SK-N-SH (cell line): ENCODE results near the gene ALKBH2.

Experiments used
- EP300 ChIP-seq, 2 experiments: IDR thresholded peaks; 2 replicates each; pipeline versions ENCODE4 v1.4.0 to v1.6.1; 2012; ENCODE audit warnings: borderline replicate concordance in 1 of 2, low read depth in 1 of 2, low read length in 1 of 2
- FOXM1 ChIP-seq: IDR thresholded peaks from 2 replicates; pipeline ENCODE4 v1.4.0; 2012; ENCODE audit warnings: low read depth, mild to moderate bottlenecking
- GATA2 ChIP-seq: sonication (generic); formaldehyde crosslinking; IDR thresholded peaks from 2 replicates; pipeline ENCODE4 v1.5.0; 2020; ENCODE audit warnings: mild to moderate bottlenecking, missing genetic modification reagents
- MEF2A ChIP-seq: IDR thresholded peaks from 2 replicates; pipeline ENCODE4 v1.4.0; 2012; ENCODE audit warnings: low read depth, borderline replicate concordance
- POLR2AphosphoS5 ChIP-seq: IDR thresholded peaks from 2 replicates; pipeline ENCODE4 v1.6.1; 2012; ENCODE audit warnings: low read depth, low read length
- RAD21 ChIP-seq: IDR thresholded peaks from 2 replicates; pipeline ENCODE4 v1.6.1; 2012; ENCODE audit warnings: mild to moderate bottlenecking, low read length
- RFX5 ChIP-seq: IDR thresholded peaks from 2 replicates; pipeline ENCODE4 v1.6.1; 2012; ENCODE audit warnings: mild to moderate bottlenecking, improper control_type of control experiment, low read length
- RXRA ChIP-seq: IDR thresholded peaks from 2 replicates; pipeline ENCODE4 v1.4.0; 2012; ENCODE audit warnings: low read depth, mild to moderate bottlenecking, borderline replicate concordance
- SIN3A ChIP-seq: IDR thresholded peaks from 2 replicates; pipeline ENCODE4 v1.6.1; 2012; ENCODE audit warnings: low read depth, mild to moderate bottlenecking, low read length, moderate library complexity, borderline replicate concordance
- TAF1 ChIP-seq: IDR thresholded peaks from 2 replicates; pipeline ENCODE4 v1.6.1; 2012; ENCODE audit warnings: low read depth, mild to moderate bottlenecking, low read length, moderate library complexity, borderline replicate concordance
- USF1 ChIP-seq: IDR thresholded peaks from 2 replicates; pipeline ENCODE4 v1.4.0; 2012; ENCODE audit warnings: low read depth, borderline replicate concordance
- USF2 ChIP-seq: fragments of 150-350 bp; IDR thresholded peaks from 2 replicates; pipeline ENCODE4 v1.6.1; 2017; ENCODE audit warnings: antibody characterized with exemption, low read length, low read depth, borderline replicate concordance
- YY1 ChIP-seq: IDR thresholded peaks from 2 replicates; pipeline ENCODE4 v1.4.0; 2012; ENCODE audit warnings: low read depth, mild to moderate bottlenecking
- TF ChIP-seq, protein P1 (sequence below): fragments of 200-600 bp; sonication (generic); IDR thresholded peaks from 2 replicates; pipeline ENCODE4 v1.6.1; 2017; ENCODE audit warnings: antibody characterized with exemption, mild to moderate bottlenecking, moderate library complexity

GRCh38 chr12:109109746-109110350, 16.6 kb upstream of the ALKBH2 start:
- TF ChIP-seq, protein P1, sequence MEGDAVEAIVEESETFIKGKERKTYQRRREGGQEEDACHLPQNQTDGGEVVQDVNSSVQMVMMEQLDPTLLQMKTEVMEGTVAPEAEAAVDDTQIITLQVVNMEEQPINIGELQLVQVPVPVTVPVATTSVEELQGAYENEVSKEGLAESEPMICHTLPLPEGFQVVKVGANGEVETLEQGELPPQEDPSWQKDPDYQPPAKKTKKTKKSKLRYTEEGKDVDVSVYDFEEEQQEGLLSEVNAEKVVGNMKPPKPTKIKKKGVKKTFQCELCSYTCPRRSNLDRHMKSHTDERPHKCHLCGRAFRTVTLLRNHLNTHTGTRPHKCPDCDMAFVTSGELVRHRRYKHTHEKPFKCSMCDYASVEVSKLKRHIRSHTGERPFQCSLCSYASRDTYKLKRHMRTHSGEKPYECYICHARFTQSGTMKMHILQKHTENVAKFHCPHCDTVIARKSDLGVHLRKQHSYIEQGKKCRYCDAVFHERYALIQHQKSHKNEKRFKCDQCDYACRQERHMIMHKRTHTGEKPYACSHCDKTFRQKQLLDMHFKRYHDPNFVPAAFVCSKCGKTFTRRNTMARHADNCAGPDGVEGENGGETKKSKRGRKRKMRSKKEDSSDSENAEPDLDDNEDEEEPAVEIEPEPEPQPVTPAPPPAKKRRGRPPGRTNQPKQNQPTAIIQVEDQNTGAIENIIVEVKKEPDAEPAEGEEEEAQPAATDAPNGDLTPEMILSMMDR, result no peak
- TF ChIP-seq SIN3A (no peak), POLR2AphosphoS5 (no peak), GATA2 (CRISPR knock-in tag) (no peak), RXRA (no peak), YY1 (no peak), TAF1 (no peak), FOXM1 (no peak), RFX5 (no peak), USF2 (no peak), RAD21 (no peak), USF1 (no peak), EP300 (IDR thresholded peaks at IDR 0.05; ENCODE audit: borderline replicate concordance in 1 of 2, low read depth in 1 of 2, low read length in 1 of 2) (no peak), MEF2A (no peak)
